HG02884 (cell line): ENCODE data around the gene SLC16A7.

ENCODE experiments used
- ATAC-seq: cut with Tn5 transposase; IDR thresholded peaks from one replicate; pipeline ENCODE4 v1.9.1; 2021; ENCODE audit warnings: mild to moderate bottlenecking, moderate library complexity; ENCODE audit not compliant: unreplicated experiment

Gene SLC16A7

GRCh38 chr12:59664495-59664894 is 68.7 kb downstream of the SLC16A7 start:
- no peak for ATAC-seq

GRCh38 chr12:59665701-59666100 is 69.9 kb downstream of the SLC16A7 start:
- ATAC-seq: no peak

- ATAC-seq: no peak
Observed at GRCh38 chr12:59668674-59669073, 72.8 kb downstream of the SLC16A7 start.

DNA sequence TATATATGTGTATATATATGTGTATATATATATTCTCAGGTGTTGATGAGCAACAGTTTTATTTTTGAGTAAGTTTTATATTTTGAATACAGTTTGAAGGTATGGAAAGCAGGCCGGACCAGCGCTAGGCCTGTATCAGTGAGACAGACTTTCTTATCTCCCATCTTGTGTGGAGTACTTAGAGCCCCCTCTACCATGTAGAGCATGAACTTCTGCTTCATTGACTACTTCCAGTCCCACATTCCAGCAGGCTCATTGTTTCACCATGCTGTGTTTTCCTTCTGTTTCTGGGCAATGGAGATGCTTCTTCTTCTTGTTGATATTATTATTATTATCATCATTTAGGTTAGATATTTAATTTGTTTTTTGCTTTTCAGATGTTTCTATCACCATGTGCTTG is 76.4 kb downstream of the SLC16A7 start:
- no peak for ATAC-seq

GRCh38 chr12:59675461-59675860 is 79.6 kb downstream of the SLC16A7 start:
- no peak for ATAC-seq

GRCh38 chr12:59677857-59678256 is 82.0 kb downstream of the SLC16A7 start:
- ATAC-seq: no peak

- ATAC-seq: no peak
Observed at GRCh38 chr12:59678759-59679411, 83.1 kb downstream of the SLC16A7 start.

DNA sequence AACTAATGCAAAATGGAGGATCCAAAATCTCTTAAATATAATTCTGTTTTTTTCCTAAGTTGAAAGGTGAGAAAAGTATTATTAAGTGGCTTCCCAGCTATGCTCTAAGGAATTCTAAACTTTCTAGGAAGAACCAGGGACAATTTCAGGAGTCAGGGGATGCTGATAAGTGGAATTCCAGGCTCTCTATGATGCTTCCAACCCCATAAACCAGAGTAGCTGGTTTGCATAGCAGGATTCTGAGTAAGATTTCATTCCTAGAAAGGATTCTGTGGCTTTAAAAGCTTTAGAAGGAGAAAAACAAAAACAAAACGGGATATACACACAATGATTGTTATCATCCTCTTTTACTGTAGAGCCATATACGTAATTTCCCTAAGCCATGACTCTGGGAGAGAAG is 93.9 kb downstream of the SLC16A7 start:
- ATAC-seq: no peak

DNA sequence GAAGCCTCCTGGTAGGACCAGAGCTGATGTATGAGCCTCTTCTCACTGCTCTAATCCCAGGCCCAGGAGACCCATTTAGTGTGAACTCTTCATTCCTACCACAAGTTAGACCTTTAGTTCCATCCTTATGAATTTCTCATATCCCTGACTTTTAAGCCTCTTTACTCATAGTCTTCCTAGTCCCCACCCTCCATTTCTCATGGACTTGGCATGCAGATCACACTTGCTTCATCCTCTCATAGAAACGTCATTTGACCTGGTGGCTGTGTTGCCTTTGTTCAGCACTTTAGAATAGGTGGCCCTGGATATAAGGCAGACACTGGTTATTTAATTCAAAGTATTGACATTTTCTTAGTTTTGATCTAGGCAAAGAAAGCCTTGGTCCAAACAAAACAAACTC is 99.5 kb downstream of the SLC16A7 start:
- no peak for ATAC-seq

DNA sequence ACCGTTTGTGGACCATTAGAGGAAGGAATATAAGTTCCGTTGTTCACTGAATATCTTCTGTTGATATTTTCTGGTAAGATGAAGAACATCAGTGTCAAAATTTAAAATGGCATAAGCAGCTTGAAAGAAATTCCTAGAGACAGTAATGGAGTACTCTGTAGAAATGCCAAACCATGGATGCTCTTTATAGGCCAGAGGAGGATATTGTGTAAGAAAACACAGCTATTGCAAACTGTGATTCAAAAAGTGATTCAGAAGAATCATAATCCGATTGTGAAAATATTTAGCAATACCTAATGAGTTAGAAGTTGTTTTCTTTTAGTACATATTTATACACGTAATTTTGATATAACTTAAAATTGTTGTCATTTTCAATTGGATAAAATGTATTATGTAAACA is 102.8 kb downstream of the SLC16A7 start:
- ATAC-seq: no peak

DNA sequence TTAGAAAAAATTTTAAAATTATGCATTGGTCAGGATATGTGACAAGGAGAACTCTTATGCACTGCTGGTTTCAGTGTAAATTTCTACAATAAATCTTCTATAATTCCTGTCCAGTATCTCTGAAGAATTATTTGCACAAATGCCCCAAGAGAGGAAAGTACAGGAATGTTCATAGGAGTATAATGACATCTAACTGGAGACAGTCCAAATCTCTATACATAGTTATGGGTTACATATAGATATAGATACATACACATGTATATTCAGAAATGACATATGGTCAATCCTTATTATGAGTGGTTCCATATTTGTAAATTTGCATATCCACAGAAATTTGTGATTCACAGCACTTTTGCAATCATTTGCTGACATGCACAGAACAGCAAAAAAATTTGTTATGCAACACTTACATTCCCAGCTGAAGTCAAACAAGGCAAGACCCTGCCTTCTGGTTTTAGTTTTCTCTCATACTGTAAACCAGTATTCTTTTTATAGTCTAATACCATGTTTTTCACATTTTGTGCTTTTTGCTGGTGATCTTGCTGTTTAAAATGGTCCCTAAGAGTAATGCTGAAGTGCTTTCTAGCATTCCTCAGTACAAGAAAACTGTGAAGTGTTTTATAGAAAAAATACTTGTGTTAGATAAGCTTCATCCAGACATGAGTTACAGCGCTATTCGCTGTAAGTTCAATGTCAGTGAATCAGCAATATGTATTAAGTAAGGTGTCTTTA is 103.8 kb downstream of the SLC16A7 start:
- ATAC-seq: no peak

DNA sequence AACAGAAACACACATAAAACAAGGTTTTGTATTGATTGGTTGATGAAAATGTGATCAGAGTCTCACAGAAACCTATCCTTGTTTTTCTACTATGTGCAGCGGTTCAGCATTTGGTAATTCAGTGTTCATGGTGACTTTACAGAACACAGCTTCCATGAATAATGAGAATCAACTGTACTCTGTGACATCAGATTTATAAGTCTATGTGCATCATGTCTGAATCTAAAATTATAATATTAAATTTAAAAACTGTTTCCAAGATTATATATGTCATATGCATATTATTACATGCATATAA is 104.3 kb downstream of the SLC16A7 start:
- no peak for ATAC-seq

DNA sequence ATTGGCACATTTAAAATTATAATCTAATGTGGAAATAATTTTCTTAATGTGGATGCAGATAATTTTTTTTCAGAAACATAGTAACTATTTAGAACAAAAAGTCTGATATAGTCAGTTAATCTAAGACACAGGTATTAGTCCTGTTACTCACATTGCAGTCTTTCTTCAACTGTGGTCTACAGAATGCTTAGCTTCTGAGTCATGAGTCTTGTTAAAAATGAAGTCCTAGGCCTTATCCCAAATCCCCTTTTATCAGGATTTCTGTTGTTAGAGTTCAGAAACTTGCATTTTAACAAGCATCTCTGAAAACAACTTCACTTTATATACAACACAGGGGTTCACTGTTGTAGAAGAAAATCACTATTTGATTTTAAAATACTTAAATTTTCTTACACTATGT is 112.2 kb downstream of the SLC16A7 start:
- no peak for ATAC-seq

GRCh38 chr12:59708484-59708883 is 112.7 kb downstream of the SLC16A7 start:
- no peak for ATAC-seq

DNA sequence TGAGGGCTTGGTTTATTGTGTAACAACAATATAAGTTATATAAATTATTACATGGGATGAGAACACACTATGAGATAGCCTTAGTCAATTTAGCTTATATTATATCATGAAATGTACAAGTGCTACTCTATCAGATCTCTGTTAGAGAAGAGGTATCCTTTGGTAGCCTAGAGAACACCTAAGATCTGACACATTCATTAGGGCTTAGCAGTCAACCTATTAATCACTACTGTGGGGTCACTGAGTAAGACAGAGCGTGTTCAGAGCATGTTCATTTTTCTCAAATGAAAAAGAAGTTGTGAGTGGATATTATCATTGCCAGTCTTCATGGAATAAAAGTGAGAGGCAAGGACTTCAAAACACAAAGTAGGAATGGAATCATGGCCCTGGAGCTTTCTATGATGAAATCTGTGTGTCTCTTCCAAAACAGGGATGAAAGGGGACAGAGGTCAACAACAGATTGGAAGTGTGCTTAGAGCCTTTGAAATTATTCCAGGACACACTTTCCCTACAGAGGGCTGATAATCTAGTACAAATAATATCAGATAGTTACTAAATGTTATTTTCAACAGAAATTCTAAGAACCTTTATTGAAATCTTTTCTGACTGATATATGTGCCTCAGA is 114.3 kb downstream of the SLC16A7 start:
- no peak for ATAC-seq

DNA sequence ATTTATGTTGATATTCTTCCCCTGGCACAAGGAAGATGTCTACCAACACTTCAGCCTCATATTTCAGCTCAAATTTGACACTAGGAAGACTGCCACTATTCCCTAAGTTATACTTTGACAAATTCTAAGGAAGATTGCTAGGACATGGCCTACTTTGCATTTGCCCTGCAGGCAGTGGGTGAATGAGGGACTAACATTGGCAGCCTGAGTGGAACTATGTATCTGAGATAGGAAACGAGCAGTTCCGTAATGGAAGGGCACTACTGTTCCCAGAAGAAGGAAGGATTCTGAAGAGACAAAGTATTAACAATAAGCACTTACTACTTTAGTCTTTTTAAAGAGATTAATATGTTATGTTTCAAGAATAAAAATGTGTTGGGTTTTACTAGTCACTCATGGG is 115.1 kb downstream of the SLC16A7 start:
- ATAC-seq: no peak

DNA sequence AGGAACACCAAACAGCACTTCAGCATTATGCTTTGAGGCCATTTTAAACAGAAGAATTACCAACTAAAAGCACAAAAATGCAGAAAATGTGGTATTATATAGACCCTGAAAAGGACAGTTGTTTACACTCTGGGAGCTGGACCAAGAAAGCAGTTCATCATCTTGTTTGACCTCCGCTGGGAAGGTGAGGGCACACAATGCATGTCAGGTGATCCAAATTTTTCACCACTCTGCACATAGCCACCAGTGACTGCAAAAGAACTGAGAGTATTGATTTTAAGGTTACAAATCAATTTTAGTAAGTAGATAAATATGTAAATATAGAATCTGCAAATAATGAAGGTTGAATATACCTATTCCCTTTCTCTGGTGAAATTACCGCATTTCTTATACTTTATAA is 119.6 kb downstream of the SLC16A7 start:
- no peak for ATAC-seq

GRCh38 chr12:59716043-59716442 is 120.2 kb downstream of the SLC16A7 start:
- no peak for ATAC-seq

GRCh38 chr12:59717436-59717835 is 121.6 kb downstream of the SLC16A7 start:
- ATAC-seq: no peak

DNA sequence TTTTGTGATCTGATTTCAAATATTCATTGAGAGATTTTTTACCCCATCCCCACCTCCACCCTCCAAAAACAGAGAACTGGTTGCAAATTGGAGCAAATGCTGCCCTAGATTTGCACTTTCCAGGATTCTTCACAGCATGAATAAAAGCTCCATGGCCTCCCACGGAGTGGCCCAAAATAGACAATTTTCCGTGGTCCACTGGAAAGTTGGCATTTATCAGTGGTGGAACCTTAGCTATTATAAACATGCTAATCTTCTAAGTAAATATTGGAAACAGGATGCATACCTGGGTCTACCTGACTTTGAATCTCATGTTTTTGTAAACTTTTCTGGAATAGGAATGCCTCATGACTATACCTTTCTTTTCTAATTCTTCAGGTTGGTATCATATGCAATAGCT is 123.9 kb downstream of the SLC16A7 start:
- ATAC-seq: no peak

GRCh38 chr12:59723520-59723919 is 127.7 kb downstream of the SLC16A7 start:
- ATAC-seq: no peak

GRCh38 chr12:59724011-59724695 is 128.3 kb downstream of the SLC16A7 start:
- no peak for ATAC-seq
